ENCODE data around the gene PLCB1.

The PLCB1 gene

DNA sequence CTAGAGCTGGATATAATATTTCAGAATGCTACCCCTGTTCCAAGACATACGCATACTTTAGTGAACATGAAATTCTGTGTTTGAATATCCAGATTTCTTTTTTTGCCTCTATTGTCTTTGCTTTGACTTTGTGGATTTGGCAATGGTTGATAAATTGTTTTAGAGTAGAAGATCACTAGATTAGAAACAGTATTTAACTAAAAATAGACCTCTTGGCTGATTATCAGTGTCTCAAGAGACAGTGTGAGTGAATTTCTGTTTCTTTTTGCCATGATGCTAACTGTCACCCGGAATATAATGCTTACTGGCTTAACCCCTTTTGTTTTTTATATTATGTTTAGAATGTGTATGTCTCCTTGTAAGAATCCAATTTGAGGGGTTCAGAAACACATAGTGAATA is 102.5 kb downstream of the PLCB1 start:
- no peak overlapping the region for H3K9ac ChIP-seq
- H3K4me2 ChIP-seq = no peak overlapping the region
- no peak for TF ChIP-seq CTCF (conservative IDR thresholded peaks at IDR 0.05; ENCODE audit: low read depth, low read length)
- no peaks in the 10 kb centered on the region for H3K27me3 ChIP-seq (ENCODE audit: insufficient read depth, low read depth)
- no peak overlapping the region for H3K4me3 ChIP-seq (IDR thresholded peaks at IDR 0.05; ENCODE audit: insufficient read depth, low read depth, low read length)
- no peaks in the 10 kb centered on the region for H3K4me1 ChIP-seq (ENCODE audit: low read depth, poor library complexity, severe bottlenecking)
- H3K36me3 ChIP-seq (ENCODE audit: insufficient read depth) = no peaks in the 10 kb centered on the region
- no peak overlapping the region for H2AFZ ChIP-seq (ENCODE audit: low read depth)
- H4K20me1 ChIP-seq (ENCODE audit: insufficient read depth) = no peaks in the 10 kb centered on the region
- no peaks in the 10 kb centered on the region for H3K79me2 ChIP-seq (ENCODE audit: insufficient read depth, low read depth)
- H3K27ac ChIP-seq = no peak overlapping the region

DNA sequence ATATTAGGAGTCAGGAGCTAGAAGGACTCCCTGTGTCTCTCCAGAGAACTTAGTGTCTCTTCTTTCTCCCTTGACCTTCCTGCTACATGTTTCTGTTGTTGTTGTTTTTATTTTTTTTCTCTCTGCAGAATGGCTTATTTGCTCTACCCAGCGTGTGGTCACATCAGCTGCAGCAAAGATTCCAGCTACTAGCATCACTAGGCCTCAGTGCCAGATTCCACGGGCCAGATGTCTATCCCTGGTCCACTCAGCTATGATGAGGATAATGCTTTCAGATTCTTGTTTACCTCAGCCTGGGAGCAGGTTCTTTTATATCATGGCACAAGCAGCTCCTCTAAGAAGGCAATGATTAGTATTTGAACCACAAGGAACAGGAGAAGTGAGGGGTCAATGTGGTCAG is 110.0 kb downstream of the PLCB1 start:
- no peak overlapping the region for H3K9ac ChIP-seq
- TF ChIP-seq CTCF (conservative IDR thresholded peaks at IDR 0.05; ENCODE audit: low read depth, low read length) = no peak

GRCh38 chr20:8242827-8243724 is 111.0 kb downstream of the PLCB1 start:
- H3K79me2 ChIP-seq (ENCODE audit: insufficient read depth, low read depth) = no peaks in the 10 kb centered on the region
- H3K4me1 ChIP-seq (ENCODE audit: low read depth, poor library complexity, severe bottlenecking) = peaks cover 9% of the 10 kb centered on the region
- H3K27me3 ChIP-seq (ENCODE audit: insufficient read depth, low read depth) = no peaks in the 10 kb centered on the region
- H4K20me1 ChIP-seq (ENCODE audit: insufficient read depth) = no peaks in the 10 kb centered on the region
- no peak overlapping the region for H3K4me3 ChIP-seq (IDR thresholded peaks at IDR 0.05; ENCODE audit: insufficient read depth, low read depth, low read length)
- H3K36me3 ChIP-seq (ENCODE audit: insufficient read depth) = no peaks in the 10 kb centered on the region
- H3K27ac ChIP-seq = no peak overlapping the region
- no peak overlapping the region for H2AFZ ChIP-seq (ENCODE audit: low read depth)
- no peak for TF ChIP-seq CTCF (conservative IDR thresholded peaks at IDR 0.05; ENCODE audit: low read depth, low read length)
- no peak overlapping the region for H3K4me2 ChIP-seq
- no peak overlapping the region for H3K9ac ChIP-seq

More for the DNA sequence above, 110.0 kb downstream of the PLCB1 start:
- H3K4me2 ChIP-seq = no peak overlapping the region
- H2AFZ ChIP-seq (ENCODE audit: low read depth) = no peak overlapping the region
- H3K27me3 ChIP-seq (ENCODE audit: insufficient read depth, low read depth) = no peaks in the 10 kb centered on the region
- no peak overlapping the region for H3K4me3 ChIP-seq (IDR thresholded peaks at IDR 0.05; ENCODE audit: insufficient read depth, low read depth, low read length)
- H3K4me1 ChIP-seq (ENCODE audit: low read depth, poor library complexity, severe bottlenecking) = peaks cover 9% of the 10 kb centered on the region
- H3K27ac ChIP-seq = no peak overlapping the region
- no peaks in the 10 kb centered on the region for H3K79me2 ChIP-seq (ENCODE audit: insufficient read depth, low read depth)
- no peaks in the 10 kb centered on the region for H3K36me3 ChIP-seq (ENCODE audit: insufficient read depth)
- no peaks in the 10 kb centered on the region for H4K20me1 ChIP-seq (ENCODE audit: insufficient read depth)

- Histone ChIP-seq H2AFZ (ENCODE audit: low read depth) (no peak overlapping the region), H3K36me3 (ENCODE audit: insufficient read depth) (no peaks in the 10 kb centered on the region), H3K4me1 (ENCODE audit: low read depth, poor library complexity, severe bottlenecking) (peaks cover 9% of the 10 kb centered on the region), H3K4me2 (no peak overlapping the region), H4K20me1 (ENCODE audit: insufficient read depth) (no peaks in the 10 kb centered on the region), H3K27me3 (ENCODE audit: insufficient read depth, low read depth) (no peaks in the 10 kb centered on the region), H3K9ac (no peak overlapping the region), H3K79me2 (ENCODE audit: insufficient read depth, low read depth) (no peaks in the 10 kb centered on the region), H3K27ac (no peak overlapping the region), H3K4me3 (IDR thresholded peaks at IDR 0.05; ENCODE audit: insufficient read depth, low read depth, low read length) (no peak overlapping the region)
- no peak for TF ChIP-seq CTCF (conservative IDR thresholded peaks at IDR 0.05; ENCODE audit: low read depth, low read length)
Observed at GRCh38 chr20:8244637-8245036, 112.6 kb downstream of the PLCB1 start.

Measured in KMS-11 (cell line).